GM23338 (cell line): Measurements from ENCODE around the gene NPAS3. TPM values are rescaled to one million over a fixed set of nuclear protein-coding genes. Genes with fewer than 3 reads are reported as not detected.

Source experiments
- CREB1 ChIP-seq: fragments of 250-450 bp; sonication (Bioruptor Pico); IDR thresholded peaks from 2 replicates; pipeline ENCODE4 v1.5.0; 2020; ENCODE audit warnings: low read depth, mild to moderate bottlenecking, moderate library complexity
- EZH2 ChIP-seq: fragments of 200-600 bp; sonication (generic); IDR thresholded peaks from one replicate; pipeline ENCODE4 v1.8.0; 2017; ENCODE audit warnings: antibody characterized with exemption, mild to moderate bottlenecking, low read depth; ENCODE audit not compliant: unreplicated experiment
- NANOG ChIP-seq: IDR thresholded peaks from 2 replicates; pipeline ENCODE4 v1.6.1; 2016; ENCODE audit warnings: antibody characterized with exemption, borderline replicate concordance
- POLR2AphosphoS5 ChIP-seq: IDR thresholded peaks from 2 replicates; pipeline ENCODE4 v1.6.1; 2016; ENCODE audit warnings: antibody characterized with exemption, low read depth
- REST ChIP-seq: IDR thresholded peaks from one replicate; pipeline ENCODE4 v1.6.1; 2018; ENCODE audit warnings: antibody characterized with exemption; ENCODE audit not compliant: unreplicated experiment
- STAT1 ChIP-seq: IDR thresholded peaks from one replicate; pipeline ENCODE4 v1.6.1; 2016; ENCODE audit warnings: antibody characterized with exemption; ENCODE audit not compliant: unreplicated experiment
- ZNF114 ChIP-seq: fragments of 250-450 bp; sonication (Bioruptor Pico); IDR thresholded peaks from 2 replicates; pipeline ENCODE4 v1.5.0; 2020; ENCODE audit warnings: mild to moderate bottlenecking, moderate library complexity
- ZNF331 ChIP-seq: fragments of 250-450 bp; sonication (Bioruptor Pico); IDR thresholded peaks from 2 replicates; pipeline ENCODE4 v1.5.0; 2020; ENCODE audit warnings: low read depth, mild to moderate bottlenecking, moderate library complexity
- ZNF462 ChIP-seq: fragments of 250-450 bp; sonication (Bioruptor Pico); IDR thresholded peaks from 2 replicates; pipeline ENCODE4 v1.5.0; 2020; ENCODE audit warnings: mild to moderate bottlenecking, moderate library complexity
- polyA plus RNA-seq: library from polyadenylated mRNA; unstranded; fragments of >200 nt; fragmentation: Nextera tagmentation; extraction: Ambion mirVana; gene quantifications from 2 replicates; pipeline ENCODE4 v1.2.1, GENCODE V29; 2016
- total RNA-seq: library from RNA; depleted of rRNA; stranded (reverse); fragments of >200 nt; shearing (Covaris generic); gene quantifications from 2 replicates; pipeline ENCODE4 v1.2.3, GENCODE V29; 2014
- TF ChIP-seq, protein P1 (sequence below): IDR thresholded peaks from 2 replicates; pipeline ENCODE4 v1.6.1; 2016; ENCODE audit warnings: antibody characterized with exemption

NPAS3 gene
- total and polyA plus RNA-seq, 2 experiments from 2014 or later = 0.17 to 0.19 TPM

- TF ChIP-seq ZNF462 (CRISPR knock-in tag) = no peak
- TF ChIP-seq NANOG = no peak
- TF ChIP-seq CREB1 = no peak
- TF ChIP-seq POLR2AphosphoS5 = no peak
- TF ChIP-seq, protein P1, sequence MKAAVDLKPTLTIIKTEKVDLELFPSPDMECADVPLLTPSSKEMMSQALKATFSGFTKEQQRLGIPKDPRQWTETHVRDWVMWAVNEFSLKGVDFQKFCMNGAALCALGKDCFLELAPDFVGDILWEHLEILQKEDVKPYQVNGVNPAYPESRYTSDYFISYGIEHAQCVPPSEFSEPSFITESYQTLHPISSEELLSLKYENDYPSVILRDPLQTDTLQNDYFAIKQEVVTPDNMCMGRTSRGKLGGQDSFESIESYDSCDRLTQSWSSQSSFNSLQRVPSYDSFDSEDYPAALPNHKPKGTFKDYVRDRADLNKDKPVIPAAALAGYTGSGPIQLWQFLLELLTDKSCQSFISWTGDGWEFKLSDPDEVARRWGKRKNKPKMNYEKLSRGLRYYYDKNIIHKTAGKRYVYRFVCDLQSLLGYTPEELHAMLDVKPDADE = no peak
- no peak for TF ChIP-seq EZH2
- no peak for TF ChIP-seq ZNF331 (CRISPR knock-in tag)
- no peak for TF ChIP-seq ZNF114 (CRISPR knock-in tag)
- TF ChIP-seq STAT1 = no peak
- TF ChIP-seq REST = no peak
Measured at GRCh38 chr14:33511851-33512640, 573.4 kb downstream of the NPAS3 start (continued).
